Measurements from ENCODE around the gene SLC39A8.
"Not testable (repeated sequence)": the region's sequence is repeated elsewhere in the genome, so short reads cannot be mapped to it uniquely, and the experiment has no call there.

The SLC39A8 gene

GRCh38 chr4:102301167-102301566 is 44.1 kb downstream of the SLC39A8 start:
- no peak for DNase-seq (ENCODE audit: low read depth in 4 of 4, low spot score in 1 of 4)

- DNase-seq (ENCODE audit: low read depth in 4 of 4, low spot score in 1 of 4): peak in 1 of 4 experiments; percentile 1
These were observed 45.8 kb downstream of the SLC39A8 start for GRCh38 chr4:102299354-102300107.

GRCh38 chr4:102298716-102299115 is 46.6 kb downstream of the SLC39A8 start:
- no peak for DNase-seq (ENCODE audit: low read depth in 4 of 4, low spot score in 1 of 4)

GRCh38 chr4:102295153-102295862 is 50.0 kb downstream of the SLC39A8 start:
- DNase-seq (ENCODE audit: low read depth in 4 of 4, low spot score in 1 of 4): no peak

- DNase-seq (ENCODE audit: low read depth in 4 of 4, low spot score in 1 of 4): no peak
These were observed 56.8 kb downstream of the SLC39A8 start for GRCh38 chr4:102288497-102288896.

GRCh38 chr4:102285831-102286230 is 59.5 kb downstream of the SLC39A8 start:
- DNase-seq (ENCODE audit: low read depth in 4 of 4, low spot score in 1 of 4): no peak

- DNase-seq (ENCODE audit: low read depth in 4 of 4, low spot score in 1 of 4): no peak
These were observed 64.0 kb downstream of the SLC39A8 start for GRCh38 chr4:102281171-102281839.

GRCh38 chr4:102273317-102273716 is 72.0 kb downstream of the SLC39A8 start:
- not testable (repeated sequence) for DNase-seq (ENCODE audit: low read depth in 4 of 4, low spot score in 1 of 4)

- DNase-seq (ENCODE audit: low read depth in 4 of 4, low spot score in 1 of 4): no peak
These were observed 73.0 kb downstream of the SLC39A8 start for GRCh38 chr4:102272318-102272717.

GRCh38 chr4:102268355-102268754 is 76.9 kb downstream of the SLC39A8 start:
- no peak for DNase-seq (ENCODE audit: low read depth in 4 of 4, low spot score in 1 of 4)

- no peak for DNase-seq (ENCODE audit: low read depth in 4 of 4, low spot score in 1 of 4)
These were observed 82.1 kb downstream of the SLC39A8 start for GRCh38 chr4:102263024-102263787.

- no peak for DNase-seq (ENCODE audit: low read depth in 4 of 4, low spot score in 1 of 4)
These were observed 85.6 kb downstream of the SLC39A8 start for GRCh38 chr4:102259702-102260101.

GRCh38 chr4:102259081-102259480 is 86.2 kb downstream of the SLC39A8 start:
- no peak for DNase-seq (ENCODE audit: low read depth in 4 of 4, low spot score in 1 of 4)

- DNase-seq (ENCODE audit: low read depth in 4 of 4, low spot score in 1 of 4): no peak
These were observed 89.0 kb downstream of the SLC39A8 start for GRCh38 chr4:102256321-102256720.

GRCh38 chr4:102253860-102254259 is 91.4 kb downstream of the SLC39A8 start:
- no peak for DNase-seq (ENCODE audit: low read depth in 4 of 4, low spot score in 1 of 4)

- DNase-seq (ENCODE audit: low read depth in 4 of 4, low spot score in 1 of 4): no peak
These were observed 93.1 kb downstream of the SLC39A8 start for GRCh38 chr4:102252171-102252570.

GRCh38 chr4:102250341-102250740 is 94.9 kb downstream of the SLC39A8 start:
- DNase-seq (ENCODE audit: low read depth in 4 of 4, low spot score in 1 of 4): no peak

- DNase-seq (ENCODE audit: low read depth in 4 of 4, low spot score in 1 of 4): no peak
These were observed 98.2 kb downstream of the SLC39A8 start for GRCh38 chr4:102247041-102247440.

- DNase-seq (ENCODE audit: low read depth in 4 of 4, low spot score in 1 of 4): no peak
These were observed 98.9 kb downstream of the SLC39A8 start for GRCh38 chr4:102246416-102246815.

GRCh38 chr4:102244878-102245535 is 100.3 kb downstream of the SLC39A8 start:
- DNase-seq (ENCODE audit: low read depth in 4 of 4, low spot score in 1 of 4): no peak

GRCh38 chr4:102243296-102243695 is 102.0 kb downstream of the SLC39A8 start:
- DNase-seq (ENCODE audit: low read depth in 4 of 4, low spot score in 1 of 4): not testable (repeated sequence)
